Colonic mucosa (tissue), 4 donors: Measurements from ENCODE around the gene NPB. TPM values are rescaled to one million over a fixed set of nuclear protein-coding genes. Genes with fewer than 3 reads are reported as not detected.

ENCODE experiments used
- DNase-seq: peaks from one replicate; pipeline ENCODE4 v3.0.0-alpha.2; 2020
- H3K27ac ChIP-seq: fragments of 200-600 bp; one replicate; pipeline ENCODE4 v1.8.0; 2021
- H3K27me3 ChIP-seq: fragments of 200-600 bp; one replicate; pipeline ENCODE4 v1.8.0; 2021
- H3K36me3 ChIP-seq: fragments of 200-600 bp; one replicate; pipeline ENCODE4 v1.8.0; 2021
- H3K4me1 ChIP-seq: fragments of 200-600 bp; one replicate; pipeline ENCODE4 v1.8.0; 2021; ENCODE audit warnings: mild to moderate bottlenecking
- H3K4me3 ChIP-seq: fragments of 200-600 bp; one replicate; pipeline ENCODE4 v1.8.0; 2021
- H3K9ac ChIP-seq, 2 donors: one replicate each; pipeline ENCODE4 v1.7.0; 2013; ENCODE audit warnings: control low read depth in 2 of 2, low read depth in 2 of 2, low read length in 2 of 2
- H3K9me3 ChIP-seq: fragments of 200-600 bp; one replicate; pipeline ENCODE4 v1.8.0; 2021
- intact Hi-C: fragments of 100-400 bp; cut with DNase I; formaldehyde crosslinking; loops from one replicate; pipeline ENCODE4 v1.14.1; 2022
- total RNA-seq, 2 donors: library from RNA; stranded (reverse); fragmentation: NEBNext Ultra II Directional in 1 of 2; extraction: Animal tissue kit (Norgen Biotek cat#: 25700) in 1 of 2; gene quantifications; one replicate each; pipeline ENCODE4 v1.2.1, GENCODE V29; 2021
- TF ChIP-seq, protein P1 (sequence below): fragments of 200-600 bp; IDR thresholded peaks from one replicate; pipeline ENCODE4 v1.8.0; 2022; ENCODE audit warnings: antibody characterized with exemption, mild to moderate bottlenecking
- donor health status: healthy.
- donor health status: DM: no; HTN: no; CAD: no.
- donor health status: DM: no; HTN: no; CAD: no.

Gene NPB
- under 1 TPM in 1 of 2 donors, not detected in 1; 0.22 TPM for total RNA-seq

DNA sequence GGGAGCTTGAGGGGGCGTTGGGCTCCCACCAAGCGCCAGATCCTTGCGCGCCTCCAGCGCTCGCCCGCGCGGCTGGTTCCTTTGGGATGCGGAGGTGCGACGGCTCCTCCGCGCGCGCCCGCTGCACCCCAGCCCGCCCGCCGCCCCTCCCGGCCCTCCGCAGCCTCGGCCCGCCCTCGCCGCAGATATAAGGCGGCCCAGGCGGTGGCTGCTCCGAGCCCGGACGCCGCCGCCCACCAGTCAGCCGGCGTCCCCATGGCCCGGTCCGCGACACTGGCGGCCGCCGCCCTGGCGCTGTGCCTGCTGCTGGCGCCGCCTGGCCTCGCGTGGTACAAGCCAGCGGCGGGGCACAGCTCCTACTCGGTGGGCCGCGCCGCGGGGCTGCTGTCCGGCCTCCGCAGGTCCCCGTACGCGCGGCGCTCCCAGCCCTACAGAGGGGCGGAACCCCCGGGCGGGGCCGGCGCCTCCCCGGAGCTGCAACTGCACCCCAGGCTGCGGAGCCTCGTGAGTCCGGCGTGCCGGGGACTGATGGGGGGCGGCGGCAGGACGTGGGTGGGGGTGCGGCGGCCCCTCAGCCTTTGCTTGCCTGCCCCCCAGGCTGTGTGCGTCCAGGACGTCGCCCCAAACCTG is at the start of gene NPB:
NPB (plus strand) TSS at position 216 of the 630 bp plus-strand sequence; CDS start at position 256, 40 bp downstream.
- no peaks in the 10 kb centered on the region for H3K4me1 ChIP-seq
- TF ChIP-seq, protein P1, sequence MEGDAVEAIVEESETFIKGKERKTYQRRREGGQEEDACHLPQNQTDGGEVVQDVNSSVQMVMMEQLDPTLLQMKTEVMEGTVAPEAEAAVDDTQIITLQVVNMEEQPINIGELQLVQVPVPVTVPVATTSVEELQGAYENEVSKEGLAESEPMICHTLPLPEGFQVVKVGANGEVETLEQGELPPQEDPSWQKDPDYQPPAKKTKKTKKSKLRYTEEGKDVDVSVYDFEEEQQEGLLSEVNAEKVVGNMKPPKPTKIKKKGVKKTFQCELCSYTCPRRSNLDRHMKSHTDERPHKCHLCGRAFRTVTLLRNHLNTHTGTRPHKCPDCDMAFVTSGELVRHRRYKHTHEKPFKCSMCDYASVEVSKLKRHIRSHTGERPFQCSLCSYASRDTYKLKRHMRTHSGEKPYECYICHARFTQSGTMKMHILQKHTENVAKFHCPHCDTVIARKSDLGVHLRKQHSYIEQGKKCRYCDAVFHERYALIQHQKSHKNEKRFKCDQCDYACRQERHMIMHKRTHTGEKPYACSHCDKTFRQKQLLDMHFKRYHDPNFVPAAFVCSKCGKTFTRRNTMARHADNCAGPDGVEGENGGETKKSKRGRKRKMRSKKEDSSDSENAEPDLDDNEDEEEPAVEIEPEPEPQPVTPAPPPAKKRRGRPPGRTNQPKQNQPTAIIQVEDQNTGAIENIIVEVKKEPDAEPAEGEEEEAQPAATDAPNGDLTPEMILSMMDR = no peak
- peak within 1 kb of the TSS; percentile 28 for H3K4me3 ChIP-seq
- H3K9ac ChIP-seq = peak within 1 kb of the TSS in 1 of 2 donors; percentile 3
- H3K9me3 ChIP-seq = no peaks in the 10 kb centered on the region
- no peak for DNase-seq
- no peaks in the 10 kb centered on the region for H3K36me3 ChIP-seq
- H3K27me3 ChIP-seq = peaks cover 4% of the 10 kb centered on the region
- intact Hi-C loops = no loop called here
- H3K27ac ChIP-seq = no peak within 1 kb of the TSS

DNA sequence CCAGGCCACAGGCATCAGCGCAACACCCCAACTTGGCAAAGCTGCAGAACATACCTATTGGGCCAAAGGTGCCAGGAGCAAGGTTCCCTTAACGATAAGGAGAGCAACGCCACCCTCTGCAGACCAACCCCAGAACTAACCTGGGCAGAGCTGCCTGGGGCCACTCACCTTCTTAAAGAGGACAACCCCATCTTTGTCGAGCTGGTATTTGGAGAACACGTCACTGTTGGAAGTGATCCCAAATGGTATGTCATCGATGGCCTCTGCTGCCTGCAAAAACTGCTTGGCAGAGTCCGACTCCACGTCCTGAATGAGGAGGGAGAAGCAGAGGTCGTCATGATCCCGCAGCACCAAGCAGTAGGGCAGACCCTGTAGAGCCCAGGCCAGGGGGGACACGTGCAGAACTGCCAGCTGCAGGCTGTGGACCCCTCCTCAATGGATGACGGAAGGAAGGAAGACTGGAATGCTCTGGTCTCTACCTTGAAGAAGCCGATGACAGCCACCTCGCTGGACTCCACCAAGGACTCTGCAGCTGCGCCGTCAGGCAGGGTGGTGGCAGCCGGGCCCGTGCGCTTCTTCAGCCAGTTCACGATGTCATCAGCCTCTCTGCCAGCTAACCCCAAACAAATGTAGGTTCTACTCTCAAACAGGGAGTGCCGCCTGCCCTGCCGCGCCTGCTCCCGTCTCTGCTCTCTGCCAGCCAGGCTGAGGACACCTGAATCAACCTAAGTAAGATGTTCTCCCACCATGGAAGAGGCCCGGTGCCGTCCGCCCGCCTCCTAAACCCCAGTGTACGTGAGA is 46.9 kb upstream of the NPB start:
- intact Hi-C loops = no loop called here
- Histone ChIP-seq H3K4me3 (no peak overlapping the region), H3K4me1 (peaks cover 15% of the 10 kb centered on the region), H3K27ac (no peak overlapping the region), H3K36me3 (peaks cover 10% of the 10 kb centered on the region), H3K9me3 (no peaks in the 10 kb centered on the region), H3K27me3 (no peaks in the 10 kb centered on the region), H3K9ac (no peak overlapping the region)
- no peak for DNase-seq
- TF ChIP-seq, protein P1 = no peak

DNA sequence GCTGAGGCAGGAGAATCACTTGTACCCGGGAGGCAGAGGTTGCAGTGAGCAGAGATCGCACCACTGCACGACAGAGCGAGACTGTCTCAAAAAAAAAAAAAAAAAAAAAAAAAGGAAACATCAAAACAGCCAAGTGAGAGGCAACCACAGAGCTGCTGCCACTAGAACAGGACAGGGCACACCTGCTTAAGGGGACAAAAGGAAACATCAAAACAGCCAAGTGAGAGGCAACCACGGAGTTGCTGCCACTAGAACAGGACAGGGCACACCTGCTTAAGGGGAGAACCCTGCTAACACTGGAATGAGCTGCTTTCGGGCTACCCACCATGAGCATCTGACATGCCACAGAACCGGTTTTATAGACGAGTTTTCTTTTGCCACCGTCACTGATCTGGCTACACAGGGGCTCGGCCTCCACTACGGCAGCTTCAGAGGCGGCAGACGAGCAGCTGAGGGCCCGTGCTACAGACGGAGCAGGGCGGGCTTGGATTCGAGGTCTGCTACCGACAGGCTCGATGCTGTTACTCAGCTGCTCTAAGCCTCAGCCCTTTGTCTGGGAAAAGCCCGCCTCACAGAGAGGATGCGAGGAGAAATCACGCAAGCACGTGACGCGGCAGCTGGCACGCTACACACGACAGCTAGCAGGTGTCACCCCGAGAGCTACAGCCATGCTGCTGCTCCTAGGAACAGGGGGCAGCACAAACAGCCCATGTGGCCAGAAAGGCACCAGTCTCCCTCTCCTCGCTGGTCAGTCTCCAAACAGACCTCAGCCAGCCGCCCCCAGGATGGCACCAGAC is 43.7 kb upstream of the NPB start:
- Histone ChIP-seq H3K27me3 (no peaks in the 10 kb centered on the region), H3K36me3 (peaks cover 10% of the 10 kb centered on the region), H3K4me3 (peak overlapping the region; percentile 96), H3K9ac (peak overlapping the region; percentile 91 to 95), H3K9me3 (no peaks in the 10 kb centered on the region), H3K4me1 (peaks cover 17% of the 10 kb centered on the region), H3K27ac (no peak overlapping the region)
- intact Hi-C loops = no loop called here
- TF ChIP-seq, protein P1 = no peak
- DNase-seq = no peak

DNA sequence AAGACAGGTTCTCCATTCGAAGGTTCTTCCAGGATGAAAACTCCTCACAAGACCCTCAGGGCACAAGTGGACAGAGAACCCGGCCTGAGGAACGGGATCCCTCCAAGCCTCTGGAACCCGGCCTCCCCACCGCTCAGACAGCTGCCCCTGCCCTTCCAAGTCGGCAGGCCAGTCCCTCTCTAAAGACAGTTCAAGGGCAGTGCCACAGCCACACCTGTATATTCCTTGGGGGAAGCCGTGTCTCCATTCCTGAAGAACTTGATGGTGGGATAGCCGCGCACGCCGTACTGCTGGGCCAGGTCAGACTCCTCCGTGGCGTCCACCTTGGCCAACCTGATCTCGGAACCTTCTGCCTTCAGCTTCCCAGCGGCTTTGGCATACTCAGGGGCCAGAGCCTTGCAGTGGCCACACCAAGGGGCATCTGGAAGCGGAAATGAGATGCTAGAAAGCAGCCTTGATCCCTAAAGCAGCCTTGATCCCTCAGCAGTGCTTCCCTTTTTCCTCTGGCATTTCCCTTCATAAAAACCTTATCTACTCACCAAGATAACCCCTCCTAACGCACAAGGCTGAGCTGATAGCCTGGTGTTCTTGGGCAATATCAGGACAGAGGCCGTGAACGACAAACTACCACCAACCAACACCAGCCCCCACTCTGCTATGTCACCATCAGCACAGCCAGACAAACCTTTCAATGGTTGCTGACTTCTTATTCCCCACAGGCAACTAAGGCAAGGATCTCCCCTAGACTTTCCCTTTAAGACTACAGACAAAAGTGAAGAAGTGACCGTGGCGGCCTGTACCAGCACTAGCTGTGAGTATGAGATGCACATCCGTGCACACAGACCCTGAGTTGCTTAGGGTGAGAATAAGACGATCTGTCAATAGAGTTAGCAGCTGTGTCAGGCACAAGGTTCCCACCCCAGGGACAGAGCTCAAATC is 42.8 kb upstream of the NPB start:
- Histone ChIP-seq H3K36me3 (peaks cover 10% of the 10 kb centered on the region), H3K27me3 (no peaks in the 10 kb centered on the region), H3K4me1 (peaks cover 17% of the 10 kb centered on the region), H3K9ac (peak overlapping the region; percentile 91 to 95), H3K4me3 (peak overlapping the region; percentile 96), H3K27ac (peak overlapping the region; percentile 92), H3K9me3 (no peaks in the 10 kb centered on the region)
- TF ChIP-seq, protein P1 = no peak
- no peak for DNase-seq
- intact Hi-C loops = no loop called here
